GM23248 (cell line): Measurements from ENCODE around the gene TRIM41. TPM values are rescaled to one million over a fixed set of nuclear protein-coding genes. Genes with fewer than 3 reads are reported as not detected.
"Not testable (repeated sequence)": the region's sequence is repeated elsewhere in the genome, so short reads cannot be mapped to it uniquely, and the experiment has no call there.

Source experiments
- DNase-seq: peaks from one replicate; pipeline ENCODE4 v3.0.0-alpha.2; 2015
- H2AFZ ChIP-seq: fragments of 200-600 bp; sonication (generic); 2 replicates; pipeline ENCODE4 v1.6.1; 2016; ENCODE audit warnings: antibody characterized with exemption
- H3F3A ChIP-seq: fragments of 200-600 bp; sonication (generic); 2 replicates; pipeline ENCODE4 v1.6.1; 2016; ENCODE audit warnings: mild to moderate bottlenecking, antibody characterized with exemption, mixed run types; ENCODE audit not compliant: insufficient read depth
- H3K27ac ChIP-seq: fragments of 200-600 bp; sonication (generic); 2 replicates; pipeline ENCODE4 v1.5.1; 2016; ENCODE audit warnings: mild to moderate bottlenecking
- H3K27me3 ChIP-seq: fragments of 200-600 bp; sonication (generic); replicated peaks from 2 replicates; pipeline ENCODE4 v1.6.1; 2016; ENCODE audit warnings: mild to moderate bottlenecking; ENCODE audit not compliant: insufficient read depth
- H3K36me3 ChIP-seq: fragments of 200-600 bp; sonication (generic); 2 replicates; pipeline ENCODE4 v1.6.1; 2016; ENCODE audit warnings: low read depth, mild to moderate bottlenecking
- H3K4me1 ChIP-seq: fragments of 200-600 bp; sonication (generic); 2 replicates; pipeline ENCODE4 v1.6.1; 2016; ENCODE audit warnings: mild to moderate bottlenecking; ENCODE audit not compliant: insufficient read depth
- H3K4me2 ChIP-seq: fragments of 200-600 bp; sonication (generic); one replicate; pipeline ENCODE4 v1.6.1; 2016; ENCODE audit warnings: mild to moderate bottlenecking; ENCODE audit not compliant: unreplicated experiment
- H3K4me3 ChIP-seq: fragments of 200-600 bp; sonication (generic); 2 replicates; pipeline ENCODE4 v1.5.1; 2016; ENCODE audit warnings: mild to moderate bottlenecking
- H3K79me2 ChIP-seq: fragments of 200-600 bp; sonication (generic); 2 replicates; pipeline ENCODE4 v1.6.1; 2016; ENCODE audit warnings: mild to moderate bottlenecking; ENCODE audit not compliant: insufficient read depth
- H3K9ac ChIP-seq: fragments of 200-600 bp; sonication (generic); 2 replicates; pipeline ENCODE4 v1.6.1; 2016; ENCODE audit warnings: mild to moderate bottlenecking
- H3K9me2 ChIP-seq: fragments of 200-600 bp; sonication (generic); 2 replicates; pipeline ENCODE4 v1.6.1; 2016; ENCODE audit warnings: mixed run types, mild to moderate bottlenecking, moderate library complexity; ENCODE audit not compliant: insufficient read depth
- H3K9me3 ChIP-seq: fragments of 200-600 bp; sonication (generic); one replicate; pipeline ENCODE4 v1.6.1; 2017; ENCODE audit warnings: low read depth
- H4K20me1 ChIP-seq: fragments of 200-600 bp; sonication (generic); 2 replicates; pipeline ENCODE4 v1.6.0; 2016; ENCODE audit not compliant: insufficient read depth
- EZH2 ChIP-seq: fragments of 200-600 bp; sonication (generic); IDR thresholded peaks from 2 replicates; pipeline ENCODE4 v1.6.1; 2018; ENCODE audit warnings: antibody characterized with exemption, mild to moderate bottlenecking; ENCODE audit not compliant: insufficient read depth, poor library complexity, severe bottlenecking
- EZH2phosphoT487 ChIP-seq: fragments of 200-600 bp; sonication (generic); IDR thresholded peaks from 2 replicates; pipeline ENCODE4 v1.6.1; 2018; ENCODE audit warnings: antibody characterized with exemption, moderate library complexity, mild to moderate bottlenecking, low read depth; ENCODE audit not compliant: insufficient read depth
- WGBS, 2 experiments: methylation state at CpG; one replicate each; pipeline ENCODE4 v1.1.6; 2015 to 2017; ENCODE audit warnings: low lambda C conversion rate in 2 of 2, low coverage in 1 of 2; ENCODE audit errors: missing lambda C conversion rate in 2 of 2; 5-methylcytosine and 5-hydroxymethylcytosine counted together
- in situ Hi-C: fragments of 300-500 bp; cut with MboI; formaldehyde crosslinking; loops from 2 replicates; pipeline ENCODE4 v1.15.0; 2020
- polyA plus RNA-seq: library from polyadenylated mRNA; unstranded; fragments of >200 nt; fragmentation: Nextera tagmentation; extraction: Ambion mirVana; gene quantifications from 2 replicates; pipeline ENCODE4 v1.2.1, GENCODE V29; 2016
- total RNA-seq: library from RNA; depleted of rRNA; stranded (reverse); fragments of >200 nt; shearing (Covaris generic); gene quantifications from 2 replicates; pipeline ENCODE4 v1.2.3, GENCODE V29; 2014

Gene TRIM41
- total and polyA plus RNA-seq, 2 experiments from 2014 or later, result 3.8 to 18.6 TPM

GRCh38 chr5:181271081-181271480 lies 48.0 kb downstream of the TRIM41 start:
- H3K27me3 ChIP-seq, result no peaks in the 10 kb centered on the region
- no peak for TF ChIP-seq EZH2phosphoT487
- no peak for TF ChIP-seq EZH2
- no peaks in the 10 kb centered on the region for H3K9me2 ChIP-seq
- WGBS, 2 experiments, result 75 to 80% methylated on average over 3 of the region's 3 CpGs
- H3K9ac ChIP-seq, result no peak overlapping the region
- DNase-seq, result no peak
- no peaks in the 10 kb centered on the region for H4K20me1 ChIP-seq
- no peaks in the 10 kb centered on the region for H3F3A ChIP-seq
- no peaks in the 10 kb centered on the region for H3K36me3 ChIP-seq
- no peak overlapping the region for H2AFZ ChIP-seq
- H3K9me3 ChIP-seq, result no peaks in the 10 kb centered on the region
- H3K4me3 ChIP-seq, result no peak overlapping the region
- H3K79me2 ChIP-seq, result no peaks in the 10 kb centered on the region
- H3K4me1 ChIP-seq, result no peaks in the 10 kb centered on the region
- H3K27ac ChIP-seq, result no peak overlapping the region
- no peak overlapping the region for H3K4me2 ChIP-seq
- in situ Hi-C loops, result no loop called here

- H3K4me2 ChIP-seq, H3K4me3 ChIP-seq, H3K9me2 ChIP-seq, H3K36me3 ChIP-seq, in situ Hi-C loops, H3K27me3 ChIP-seq, H3K79me2 ChIP-seq, H2AFZ ChIP-seq, H3K9me3 ChIP-seq, H4K20me1 ChIP-seq, H3K9ac ChIP-seq, H3F3A ChIP-seq, H3K4me1 ChIP-seq, H3K27ac ChIP-seq, DNase-seq: not testable (repeated sequence)
- 85 to 90% methylated on average over 27 to 28 of the region's 28 CpGs for WGBS, 2 experiments
Measured at GRCh38 chr5:181273433-181273744, 50.3 kb downstream of the TRIM41 start.

GRCh38 chr5:181280251-181280762 lies 57.2 kb downstream of the TRIM41 start:
- no peak for TF ChIP-seq EZH2
- no peak for TF ChIP-seq EZH2phosphoT487
- in situ Hi-C loops, result no loop called here
- 76 to 90% methylated on average over 6 to 7 of the region's 7 CpGs for WGBS, 2 experiments
- no peaks in the 10 kb centered on the region for H3F3A ChIP-seq
- DNase-seq, result no peak
- H3K27me3 ChIP-seq, result no peaks in the 10 kb centered on the region
- H3K9me3 ChIP-seq, result no peaks in the 10 kb centered on the region
- no peaks in the 10 kb centered on the region for H4K20me1 ChIP-seq
- no peak overlapping the region for H3K4me2 ChIP-seq
- H3K4me1 ChIP-seq, result no peaks in the 10 kb centered on the region
- H3K79me2 ChIP-seq, result no peaks in the 10 kb centered on the region
- H3K27ac ChIP-seq, result no peak overlapping the region
- no peak overlapping the region for H3K4me3 ChIP-seq
- no peak overlapping the region for H3K9ac ChIP-seq
- H2AFZ ChIP-seq, result no peak overlapping the region
- no peaks in the 10 kb centered on the region for H3K36me3 ChIP-seq
- H3K9me2 ChIP-seq, result no peaks in the 10 kb centered on the region

- no peak overlapping the region for H2AFZ ChIP-seq
- H3K4me2 ChIP-seq, result no peak overlapping the region
- no peaks in the 10 kb centered on the region for H4K20me1 ChIP-seq
- no peaks in the 10 kb centered on the region for H3K4me1 ChIP-seq
- H3K4me3 ChIP-seq, result no peak overlapping the region
- in situ Hi-C loops, result no loop called here
- no peaks in the 10 kb centered on the region for H3F3A ChIP-seq
- H3K36me3 ChIP-seq, result no peaks in the 10 kb centered on the region
- TF ChIP-seq EZH2 (no peak), EZH2phosphoT487 (no peak)
- no peaks in the 10 kb centered on the region for H3K27me3 ChIP-seq
- no peak overlapping the region for H3K27ac ChIP-seq
- H3K9me2 ChIP-seq, result no peaks in the 10 kb centered on the region
- 88 to 89% methylated on average over 16 to 40 of the region's 40 CpGs for WGBS, 2 experiments
- DNase-seq, result no peak
- H3K9ac ChIP-seq, result no peak overlapping the region
- no peaks in the 10 kb centered on the region for H3K79me2 ChIP-seq
- H3K9me3 ChIP-seq, result no peaks in the 10 kb centered on the region
Measured at GRCh38 chr5:181281077-181281983, 58.2 kb downstream of the TRIM41 start.
